ENCODE data around the gene GJB2. TPM values are rescaled to one million over a fixed set of nuclear protein-coding genes. Genes with fewer than 3 reads are reported as not detected.

Gene GJB2
- total and polyA plus RNA-seq, 2 experiments from 2014 or later = not detected

GRCh38 chr13:20178156-20178555 lies 14.6 kb downstream of the GJB2 start:
- Histone ChIP-seq H3K4me3 (no peak overlapping the region), H4K20me1 (replicated peaks; ENCODE audit: insufficient read depth) (no peaks in the 10 kb centered on the region), H3K4me1 (ENCODE audit: insufficient read depth) (no peaks in the 10 kb centered on the region), H3K36me3 (ENCODE audit: insufficient read depth) (no peaks in the 10 kb centered on the region), H3K9me2 (ENCODE audit: insufficient read depth) (no peaks in the 10 kb centered on the region), H3K27ac (ENCODE audit: low read depth) (no peak overlapping the region), H3K27me3 (ENCODE audit: insufficient read depth) (peaks cover 37% of the 10 kb centered on the region), H3K79me2 (replicated peaks; ENCODE audit: insufficient read depth) (no peaks in the 10 kb centered on the region), H2AFZ (peak overlapping the region; percentile 89; the same call in 1 of the 2 replicates), H3F3A (replicated peaks; ENCODE audit: low read depth) (no peaks in the 10 kb centered on the region), H3K4me2 (no peak overlapping the region)
- DNase-seq (ENCODE audit: low spot score) (no peak), ATAC-seq (no peak)
- Mint-ChIP-seq H3K4me1 (peaks cover 8% of the 10 kb centered on the region), H3K9me3 (no peaks in the 10 kb centered on the region; the same call in 2 of the 3 replicates), H3K27me3 (ENCODE audit: insufficient read depth, low read depth, poor library complexity) (peaks cover 15% of the 10 kb centered on the region), H3K4me3 (no peak overlapping the region), H3K36me3 (ENCODE audit: low read depth) (no peaks in the 10 kb centered on the region), H3K27ac (no peak overlapping the region)
- no peak for TF ChIP-seq STAT1 (IDR thresholded peaks at IDR 0.05; ENCODE audit: unreplicated experiment)
- TF ChIP-seq ZNF331 (CRISPR knock-in tag; IDR thresholded peaks at IDR 0.05; ENCODE audit: low read depth) = no peak
- no peak for TF ChIP-seq NANOG (IDR thresholded peaks at IDR 0.05; ENCODE audit: borderline replicate concordance)
- TF ChIP-seq REST (IDR thresholded peaks at IDR 0.05; ENCODE audit: unreplicated experiment) = no peak
- no peak for TF ChIP-seq EZH2phosphoT487 (IDR thresholded peaks at IDR 0.05; ENCODE audit: unreplicated experiment)
- TF ChIP-seq CREB1 (CRISPR knock-in tag; IDR thresholded peaks at IDR 0.05; ENCODE audit: low read depth) = no peak
- TF ChIP-seq ZNF114 (CRISPR knock-in tag; IDR thresholded peaks at IDR 0.05) = no peak

- no peaks in the 10 kb centered on the region for H3K79me2 ChIP-seq (replicated peaks; ENCODE audit: insufficient read depth)
- H3K27me3 ChIP-seq (ENCODE audit: insufficient read depth) = peaks cover 37% of the 10 kb centered on the region
- H3K4me1 Mint-ChIP-seq = peaks cover 8% of the 10 kb centered on the region
- ATAC-seq = peak; percentile 77
- peak overlapping the region; percentile 89 for H2AFZ ChIP-seq
- H3K9me3 Mint-ChIP-seq = no peaks in the 10 kb centered on the region; the same call in 2 of the 3 replicates
- H3K27ac ChIP-seq (ENCODE audit: low read depth) = no peak overlapping the region
- no peaks in the 10 kb centered on the region for H3K36me3 Mint-ChIP-seq (ENCODE audit: low read depth)
- H3F3A ChIP-seq (replicated peaks; ENCODE audit: low read depth) = no peaks in the 10 kb centered on the region
- no peaks in the 10 kb centered on the region for H3K9me2 ChIP-seq (ENCODE audit: insufficient read depth)
- H3K27ac Mint-ChIP-seq = no peak overlapping the region
- peak overlapping the region; percentile 51 for H3K4me2 ChIP-seq
- H3K4me1 ChIP-seq (ENCODE audit: insufficient read depth) = no peaks in the 10 kb centered on the region
- no peaks in the 10 kb centered on the region for H3K36me3 ChIP-seq (ENCODE audit: insufficient read depth)
- peak; percentile 37 for DNase-seq (ENCODE audit: low spot score)
- H3K27me3 Mint-ChIP-seq (ENCODE audit: insufficient read depth, low read depth, poor library complexity) = peaks cover 15% of the 10 kb centered on the region
- H4K20me1 ChIP-seq (replicated peaks; ENCODE audit: insufficient read depth) = no peaks in the 10 kb centered on the region
- H3K4me3 Mint-ChIP-seq = no peak overlapping the region
- H3K4me3 ChIP-seq = peak overlapping the region; percentile 39; the same call in 1 of the 2 replicates
- TF ChIP-seq EZH2 (IDR thresholded peaks at IDR 0.05; ENCODE audit: low read depth, unreplicated experiment) (no peak), NANOG (IDR thresholded peaks at IDR 0.05; ENCODE audit: borderline replicate concordance) (no peak), EZH2phosphoT487 (IDR thresholded peaks at IDR 0.05; ENCODE audit: unreplicated experiment) (no peak), JUNB (IDR thresholded peaks at IDR 0.05; ENCODE audit: unreplicated experiment) (no peak), ETS1 (IDR thresholded peaks at IDR 0.05) (no peak), STAT1 (IDR thresholded peaks at IDR 0.05; ENCODE audit: unreplicated experiment) (no peak), CREB1 (CRISPR knock-in tag; IDR thresholded peaks at IDR 0.05; ENCODE audit: low read depth) (no peak), ZNF331 (CRISPR knock-in tag; IDR thresholded peaks at IDR 0.05; ENCODE audit: low read depth) (no peak), CTCF (conservative IDR thresholded peaks at IDR 0.05; ENCODE audit: low read depth in 2 of 2) (no peak), REST (IDR thresholded peaks at IDR 0.05; ENCODE audit: unreplicated experiment) (no peak)
These were observed 15.5 kb downstream of the GJB2 start for GRCh38 chr13:20177049-20177831.
